HG02610 (cell line): ENCODE results near the gene SLC3A2.

Experiments
- ATAC-seq: cut with Tn5 transposase; IDR thresholded peaks from one replicate; pipeline ENCODE4 v1.9.1; 2021; ENCODE audit warnings: mild to moderate bottlenecking, moderate library complexity; ENCODE audit not compliant: unreplicated experiment

Gene SLC3A2

GRCh38 chr11:62880231-62880802 lies 379 bp upstream of the SLC3A2 start:
- peak; percentile 24 for ATAC-seq

- peak; percentile 49 for ATAC-seq
Measured at GRCh38 chr11:62881579-62882430, 1.1 kb downstream of the SLC3A2 start.

GRCh38 chr11:62882431-62882749 lies 1.7 kb downstream of the SLC3A2 start:
- ATAC-seq = no peak

GRCh38 chr11:62882788-62883501 lies 2.2 kb downstream of the SLC3A2 start:
- ATAC-seq = no peak

GRCh38 chr11:62883673-62884072 lies 3.0 kb downstream of the SLC3A2 start:
- ATAC-seq = no peak

GRCh38 chr11:62885137-62885750 lies 4.5 kb downstream of the SLC3A2 start:
- no peak for ATAC-seq

- no peak for ATAC-seq
Measured at GRCh38 chr11:62888406-62888805, 7.7 kb downstream of the SLC3A2 start.

- no peak for ATAC-seq
Measured at GRCh38 chr11:62889126-62889483, 8.4 kb downstream of the SLC3A2 start.

- ATAC-seq = no peak
Measured at GRCh38 chr11:62889484-62890437, 9.1 kb downstream of the SLC3A2 start.

GRCh38 chr11:62892077-62892922 lies 11.6 kb downstream of the SLC3A2 start:
- ATAC-seq = no peak

- ATAC-seq = no peak
Measured at GRCh38 chr11:62895501-62895900, 14.8 kb downstream of the SLC3A2 start.

- ATAC-seq = no peak
Measured at GRCh38 chr11:62896049-62896448, 15.4 kb downstream of the SLC3A2 start.

GRCh38 chr11:62897311-62897710 lies 16.6 kb downstream of the SLC3A2 start:
- ATAC-seq = no peak

GRCh38 chr11:62898027-62898426 lies 17.3 kb downstream of the SLC3A2 start:
- no peak for ATAC-seq

- no peak for ATAC-seq
Measured at GRCh38 chr11:62902932-62903331, 22.2 kb downstream of the SLC3A2 start.

- ATAC-seq = no peak
Measured at GRCh38 chr11:62905296-62905695, 24.6 kb downstream of the SLC3A2 start.

- no peak for ATAC-seq
Measured at GRCh38 chr11:62905927-62906531, 25.3 kb downstream of the SLC3A2 start.

GRCh38 chr11:62908468-62909072 lies 27.9 kb downstream of the SLC3A2 start:
- ATAC-seq = no peak
